Activated B cell treated with CpG ODN at 0.5 μM for 24 hours (primary cell): Measurements from ENCODE around the gene WDR35. TPM values are rescaled to one million over a fixed set of nuclear protein-coding genes. Genes with fewer than 3 reads are reported as not detected.

Experiments used
- ATAC-seq: fragments of 200-7000 bp; cut with Tn5 transposase; one replicate; pipeline ENCODE4 v1.10.0; 2021; ENCODE audit warnings: low read depth, mild to moderate bottlenecking, moderate library complexity
- CTCF ChIA-PET: fragments of 350-600 bp; sonication (Branson Sonifier 250); formaldehyde crosslinking; loops from one replicate; lab custom pipeline; 2021; ENCODE audit warnings: antibody characterized with exemption; lab: Charles Lee
- POLR2A ChIA-PET: fragments of 350-600 bp; sonication (Branson Sonifier 250); formaldehyde crosslinking; loops from one replicate; lab custom pipeline; 2021; ENCODE audit warnings: antibody characterized with exemption; lab: Charles Lee
- DNase-seq: peaks from one replicate; pipeline ENCODE4 v3.0.0; 2022
- H3K27ac Mint-ChIP-seq: one replicate; pipeline ENCODE4 v1.8.0; 2020; ENCODE audit warnings: mixed read lengths
- H3K27me3 Mint-ChIP-seq: one replicate; pipeline ENCODE4 v1.8.0; 2021; ENCODE audit warnings: mixed read lengths
- H3K36me3 Mint-ChIP-seq: one replicate; pipeline ENCODE4 v1.8.0; 2021; ENCODE audit warnings: low read depth, mixed read lengths
- H3K4me1 Mint-ChIP-seq: one replicate; pipeline ENCODE4 v1.8.0; 2021; ENCODE audit warnings: mixed read lengths
- H3K4me3 Mint-ChIP-seq: one replicate; pipeline ENCODE4 v1.8.0; 2020; ENCODE audit warnings: mild to moderate bottlenecking, mixed read lengths
- H3K9me3 Mint-ChIP-seq: one replicate; pipeline ENCODE4 v1.8.0; 2020; ENCODE audit warnings: mixed read lengths
- CTCF ChIP-seq: fragments of 200-600 bp; IDR thresholded peaks from one replicate; pipeline ENCODE4 v1.8.0; 2022; ENCODE audit warnings: antibody characterized with exemption, mild to moderate bottlenecking
- intact Hi-C: fragments of 100-400 bp; cut with micrococcal nuclease; formaldehyde crosslinking; loops from one replicate; pipeline ENCODE4 v1.15.1; 2024
- total RNA-seq: library from RNA; stranded (reverse); gene quantifications from 2 replicates; pipeline ENCODE4 v1.2.3, GENCODE V29; 2022

Gene WDR35
- total RNA-seq, 1 donor from 2014 or later: 8.2 TPM

DNA sequence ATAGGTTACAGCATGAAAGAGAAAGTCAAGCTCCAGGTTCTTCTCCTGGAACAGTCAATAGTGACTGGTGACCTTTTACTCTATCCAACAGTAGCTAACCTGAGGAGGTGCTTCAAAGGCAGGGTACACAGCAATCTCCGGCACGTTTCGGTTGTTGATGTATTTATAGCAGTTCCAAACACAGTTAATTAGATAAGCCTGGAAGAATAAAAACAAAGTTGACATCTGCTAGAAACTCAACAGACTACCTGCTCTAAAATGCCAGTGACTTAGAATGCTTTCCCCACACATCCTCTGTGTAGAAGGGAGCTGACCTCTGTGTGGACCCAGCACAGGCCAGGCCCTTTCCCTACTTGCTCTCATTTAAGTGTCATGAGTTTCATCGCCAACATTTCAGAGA lies 44.3 kb upstream of the WDR35 start:
- Mint-ChIP-seq H3K27ac (no peak overlapping the region), H3K9me3 (peaks cover 2% of the 10 kb centered on the region), H3K27me3 (no peaks in the 10 kb centered on the region), H3K4me3 (no peak overlapping the region), H3K4me1 (peaks cover 29% of the 10 kb centered on the region), H3K36me3 (peaks cover 94% of the 10 kb centered on the region)
- POLR2A ChIA-PET: interaction anchor here (0.8 kb wide), 1 partner anchor 17 kb away, joined by 8 read pairs; the partner anchor contains the start of gene LAPTM4A
- no peak for TF ChIP-seq CTCF
- no peak for DNase-seq
- CTCF ChIA-PET: interaction anchor here (2.3 kb wide), 1 partner anchor 19 kb away, joined by 12 read pairs; no protein-coding TSS in a partner anchor
- ATAC-seq: no peak
- intact Hi-C loops: no loop called here

GRCh38 chr2:20033322-20033721 lies 43.4 kb upstream of the WDR35 start:
- DNase-seq (no peak), ATAC-seq (no peak)
- no peak overlapping the region for H3K4me3 Mint-ChIP-seq
- intact Hi-C loops: no loop called here
- H3K9me3 Mint-ChIP-seq: peaks cover 2% of the 10 kb centered on the region
- H3K27ac Mint-ChIP-seq: no peak overlapping the region
- CTCF ChIA-PET: interaction anchor here (2.3 kb wide), 1 partner anchor 18 kb away, joined by 12 read pairs; no protein-coding TSS in a partner anchor
- H3K4me1 Mint-ChIP-seq: peaks cover 24% of the 10 kb centered on the region
- peaks cover 94% of the 10 kb centered on the region for H3K36me3 Mint-ChIP-seq
- POLR2A ChIA-PET: interaction anchor here (0.8 kb wide), 1 partner anchor 18 kb away, joined by 8 read pairs; the partner anchor contains the start of gene LAPTM4A
- no peak for TF ChIP-seq CTCF
- no peaks in the 10 kb centered on the region for H3K27me3 Mint-ChIP-seq

- Mint-ChIP-seq H3K36me3 (peaks cover 79% of the 10 kb centered on the region), H3K4me3 (no peak overlapping the region), H3K4me1 (no peaks in the 10 kb centered on the region), H3K9me3 (peaks cover 2% of the 10 kb centered on the region), H3K27ac (no peak overlapping the region), H3K27me3 (no peaks in the 10 kb centered on the region)
- intact Hi-C loops: no loop called here
- POLR2A ChIA-PET: no interaction called here
- no peak for TF ChIP-seq CTCF
- CTCF ChIA-PET: no interaction called here
- ATAC-seq (no peak), DNase-seq (no peak)
Observed at GRCh38 chr2:20030224-20030623, 40.3 kb upstream of the WDR35 start.

DNA sequence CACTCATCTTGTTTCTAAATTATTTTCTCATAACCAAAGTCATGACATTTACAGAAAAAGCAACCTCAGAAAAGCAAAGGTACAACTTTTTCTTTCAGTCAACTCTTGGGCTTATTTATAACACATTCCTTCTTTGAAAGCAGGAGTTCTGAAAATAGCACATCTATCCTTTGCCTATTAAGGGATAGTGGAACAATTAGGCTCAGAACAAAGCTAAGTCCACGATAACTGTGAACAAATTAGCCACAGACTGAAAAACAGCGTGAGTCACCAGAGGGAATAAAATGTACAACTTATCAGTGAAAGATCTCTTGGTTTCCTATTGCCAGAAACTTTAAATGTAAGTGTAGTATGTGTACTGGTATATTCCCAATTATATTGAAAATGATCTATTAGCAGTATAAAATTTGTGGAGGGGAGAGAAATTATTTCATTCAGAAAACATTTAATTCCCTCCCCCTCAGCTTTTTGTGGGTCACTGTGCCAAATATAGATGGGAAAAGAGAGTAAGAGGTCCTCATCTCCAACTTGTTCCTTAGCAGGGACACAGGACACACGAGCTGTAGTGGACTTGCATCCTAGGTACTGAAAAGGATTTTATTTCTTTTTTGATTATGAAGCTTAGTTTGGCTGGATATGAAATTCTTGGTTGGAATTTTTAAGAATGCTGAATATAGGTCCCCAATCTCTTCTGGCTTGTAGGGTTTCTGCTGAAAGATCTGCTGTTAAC lies 38.0 kb upstream of the WDR35 start:
- Mint-ChIP-seq H3K9me3 (peaks cover 2% of the 10 kb centered on the region), H3K36me3 (peaks cover 56% of the 10 kb centered on the region), H3K27ac (no peak overlapping the region), H3K4me3 (no peak overlapping the region), H3K4me1 (no peaks in the 10 kb centered on the region), H3K27me3 (no peaks in the 10 kb centered on the region)
- intact Hi-C loops: no loop called here
- no peak for TF ChIP-seq CTCF
- DNase-seq (no peak), ATAC-seq (no peak)
- ChIA-PET POLR2A (interaction anchor here (0.6 kb wide), 1 partner anchor 15 kb away, joined by 3 read pairs; no protein-coding TSS in a partner anchor), CTCF (interaction anchor here (2.0 kb wide), 1 partner anchor 13 kb away, joined by 11 read pairs; no protein-coding TSS in a partner anchor)

- ChIA-PET POLR2A (interaction anchor here (0.6 kb wide), 1 partner anchor 16 kb away, joined by 3 read pairs; no protein-coding TSS in a partner anchor), CTCF (interaction anchor here (2.0 kb wide), 1 partner anchor 12 kb away, joined by 11 read pairs; no protein-coding TSS in a partner anchor)
- no peak for DNase-seq
- Mint-ChIP-seq H3K36me3 (peaks cover 50% of the 10 kb centered on the region), H3K27me3 (no peaks in the 10 kb centered on the region), H3K4me1 (no peaks in the 10 kb centered on the region), H3K4me3 (no peak overlapping the region), H3K27ac (no peak overlapping the region), H3K9me3 (peaks cover 2% of the 10 kb centered on the region)
- TF ChIP-seq CTCF: no peak
- intact Hi-C loops: no loop called here
- no peak for ATAC-seq
Observed at GRCh38 chr2:20027260-20027677, 37.4 kb upstream of the WDR35 start.
